HG03066 (cell line): ENCODE results near the gene NEK4.
"Not testable (repeated sequence)": the region's sequence is repeated elsewhere in the genome, so short reads cannot be mapped to it uniquely, and the experiment has no call there.

Experiments used
- ATAC-seq: cut with Tn5 transposase; IDR thresholded peaks from one replicate; pipeline ENCODE4 v1.9.1; 2021; ENCODE audit warnings: low read depth; ENCODE audit not compliant: unreplicated experiment

Gene NEK4

GRCh38 chr3:52743152-52743551 is 27.6 kb downstream of the NEK4 start:
- ATAC-seq, result no peak

GRCh38 chr3:52742418-52743041 is 28.2 kb downstream of the NEK4 start:
- no peak for ATAC-seq

- ATAC-seq, result no peak
Observed at GRCh38 chr3:52739730-52740129, 31.0 kb downstream of the NEK4 start.

- ATAC-seq, result no peak
Observed at GRCh38 chr3:52733256-52733891, 37.4 kb downstream of the NEK4 start.

GRCh38 chr3:52731590-52731989 is 39.1 kb downstream of the NEK4 start:
- ATAC-seq, result no peak

GRCh38 chr3:52730681-52731080 is 40.1 kb downstream of the NEK4 start:
- ATAC-seq, result no peak

GRCh38 chr3:52728753-52729152 is 42.0 kb downstream of the NEK4 start:
- ATAC-seq, result not testable (repeated sequence)

GRCh38 chr3:52724511-52724910 is 46.2 kb downstream of the NEK4 start:
- no peak for ATAC-seq

- ATAC-seq, result no peak
Observed at GRCh38 chr3:52723935-52724334, 46.8 kb downstream of the NEK4 start.

GRCh38 chr3:52722491-52722890 is 48.2 kb downstream of the NEK4 start:
- ATAC-seq, result no peak

- ATAC-seq, result no peak
Observed at GRCh38 chr3:52721730-52722008, 49.1 kb downstream of the NEK4 start.

GRCh38 chr3:52721002-52721729 is 49.6 kb downstream of the NEK4 start:
- peak; percentile 76 for ATAC-seq

GRCh38 chr3:52719618-52720017 is 51.1 kb downstream of the NEK4 start:
- no peak for ATAC-seq

GRCh38 chr3:52715714-52716305 is 54.9 kb downstream of the NEK4 start:
- ATAC-seq, result no peak

GRCh38 chr3:52714335-52715302 is 56.1 kb downstream of the NEK4 start:
- no peak for ATAC-seq

- no peak for ATAC-seq
Observed at GRCh38 chr3:52712291-52713212, 58.2 kb downstream of the NEK4 start.

GRCh38 chr3:52710512-52710911 is 60.2 kb downstream of the NEK4 start:
- ATAC-seq, result no peak

GRCh38 chr3:52707585-52707984 is 63.2 kb downstream of the NEK4 start:
- ATAC-seq, result no peak
